GM12865 (cell line): ENCODE results near the gene ADARB1.
"Not testable (repeated sequence)": the region's sequence is repeated elsewhere in the genome, so short reads cannot be mapped to it uniquely, and the experiment has no call there.

Experiments used
- DNase-seq: peaks from one replicate; pipeline ENCODE4 v3.0.0; 2010; ENCODE audit warnings: low read depth
- H3K4me3 ChIP-seq: 2 replicates; pipeline ENCODE4 v1.5.1; 2011; ENCODE audit warnings: mild to moderate bottlenecking, low read depth, low read length, control low read depth
- CTCF ChIP-seq: IDR thresholded peaks from 2 replicates; pipeline ENCODE4 v1.5.1; 2011; ENCODE audit warnings: low read length, control low read depth, low read depth, inconsistent platforms; ENCODE audit not compliant: insufficient read depth; ENCODE audit errors: missing control alignments

The ADARB1 gene

GRCh38 chr21:45141507-45141906 is 67.1 kb downstream of the ADARB1 start:
- TF ChIP-seq CTCF, result no peak
- no peak overlapping the region for H3K4me3 ChIP-seq
- DNase-seq, result no peak

GRCh38 chr21:45142469-45143308 is 68.3 kb downstream of the ADARB1 start:
- no peak for DNase-seq
- H3K4me3 ChIP-seq, result no peak overlapping the region
- TF ChIP-seq CTCF, result no peak

DNA sequence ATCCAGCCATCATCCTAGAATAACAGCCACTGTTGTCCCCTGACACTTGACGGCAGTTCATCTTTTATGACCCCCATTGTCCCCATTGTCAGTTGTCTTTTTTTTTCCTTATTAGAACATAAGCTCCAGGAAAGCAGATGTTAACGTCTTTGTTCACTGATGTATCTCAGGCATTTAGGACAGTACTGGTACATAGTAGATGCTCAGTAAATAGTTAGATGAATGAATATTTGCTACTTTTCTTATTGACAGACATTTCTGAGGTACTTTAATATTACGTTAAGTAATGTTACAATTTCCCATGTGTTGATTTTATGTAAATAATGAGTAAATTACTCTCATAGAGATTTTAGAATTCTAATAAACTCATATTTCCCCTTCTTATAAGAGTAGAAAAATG is 69.5 kb downstream of the ADARB1 start:
- H3K4me3 ChIP-seq, result no peak overlapping the region
- DNase-seq, result no peak
- TF ChIP-seq CTCF, result no peak

DNA sequence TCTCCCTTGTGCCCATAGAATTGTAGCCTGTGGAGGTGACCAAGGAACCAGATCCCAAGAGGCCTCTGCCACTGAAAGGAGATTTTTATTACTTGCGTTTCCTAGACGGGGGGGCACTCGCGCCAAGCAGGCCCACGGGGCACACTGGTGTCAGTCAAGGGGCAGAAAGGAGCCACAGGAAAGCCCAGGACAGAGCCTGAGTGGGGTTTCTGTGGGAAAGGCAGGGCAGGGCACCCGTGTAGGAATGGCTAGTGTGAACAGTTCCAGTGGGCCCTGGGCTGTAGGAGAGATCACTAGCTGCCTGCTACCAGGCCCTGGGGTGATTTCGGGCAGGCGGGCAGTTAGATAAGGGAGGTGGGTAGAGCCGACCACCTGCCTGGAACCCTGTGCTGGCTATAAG is 70.8 kb downstream of the ADARB1 start:
- TF ChIP-seq CTCF, result no peak
- no peak overlapping the region for H3K4me3 ChIP-seq
- no peak for DNase-seq

DNA sequence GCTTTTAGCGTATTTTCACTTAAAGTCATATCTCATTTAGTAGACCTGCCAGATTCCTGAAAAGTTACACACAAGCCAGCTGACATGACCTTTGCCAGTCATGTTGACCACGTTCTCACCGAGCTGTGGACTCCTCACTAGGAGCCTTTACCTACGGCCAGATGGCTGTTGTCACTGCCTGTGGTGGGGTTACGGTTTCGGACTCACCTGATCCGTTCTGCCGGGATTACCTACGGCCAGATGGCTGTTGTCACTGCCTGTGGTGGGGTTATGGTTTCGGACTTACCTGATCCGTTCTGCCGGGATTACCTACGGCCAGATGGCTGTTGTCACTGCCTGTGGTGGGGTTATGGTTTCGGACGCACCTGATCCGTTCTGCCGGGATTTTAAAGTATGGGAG is 71.5 kb downstream of the ADARB1 start:
- DNase-seq, H3K4me3 ChIP-seq: not testable (repeated sequence)

DNA sequence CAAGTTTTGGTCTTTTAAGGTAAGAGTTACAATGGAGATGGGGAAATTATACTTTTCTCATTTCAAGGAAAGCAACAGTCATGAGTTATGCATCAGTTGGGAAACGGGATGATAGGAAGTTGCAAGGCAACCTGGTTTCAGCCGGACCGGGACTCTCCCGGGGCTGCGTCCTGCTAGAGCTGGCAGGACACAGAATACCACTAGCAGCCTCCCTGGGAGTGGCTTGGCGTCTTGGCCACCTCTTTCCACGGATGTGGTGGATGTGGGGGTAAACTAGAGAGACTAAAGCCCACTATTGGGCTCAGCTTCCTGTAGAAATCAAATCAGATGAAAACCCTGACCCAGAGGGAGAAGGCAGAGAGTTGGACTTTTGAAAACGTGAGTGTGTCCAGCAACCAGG is 71.9 kb downstream of the ADARB1 start:
- no peak for TF ChIP-seq CTCF
- DNase-seq, result no peak
- no peak overlapping the region for H3K4me3 ChIP-seq

- TF ChIP-seq CTCF, result no peak
- DNase-seq, result no peak
- H3K4me3 ChIP-seq, result no peak overlapping the region
Observed at GRCh38 chr21:45146801-45147200, 72.4 kb downstream of the ADARB1 start.
